ENCODE measurements around the gene MBTD1. TPM values are rescaled to one million over a fixed set of nuclear protein-coding genes. Genes with fewer than 3 reads are reported as not detected.

MBTD1 gene
- total RNA-seq, 2 donors from 2014 or later = 11.3 to 16.5 TPM

- Mint-ChIP-seq H3K36me3 (no peaks in the 10 kb centered on the region), H3K27ac (peak overlapping the region; percentile 39 to 85), H3K9me3 (no peaks in the 10 kb centered on the region)
- ATAC-seq (peak; percentile 29 to 70), DNase-seq (ENCODE audit: low spot score in 2 of 2) (no peak)
Observed at GRCh38 chr17:51147650-51148049, 112.2 kb downstream of the MBTD1 start.

DNA sequence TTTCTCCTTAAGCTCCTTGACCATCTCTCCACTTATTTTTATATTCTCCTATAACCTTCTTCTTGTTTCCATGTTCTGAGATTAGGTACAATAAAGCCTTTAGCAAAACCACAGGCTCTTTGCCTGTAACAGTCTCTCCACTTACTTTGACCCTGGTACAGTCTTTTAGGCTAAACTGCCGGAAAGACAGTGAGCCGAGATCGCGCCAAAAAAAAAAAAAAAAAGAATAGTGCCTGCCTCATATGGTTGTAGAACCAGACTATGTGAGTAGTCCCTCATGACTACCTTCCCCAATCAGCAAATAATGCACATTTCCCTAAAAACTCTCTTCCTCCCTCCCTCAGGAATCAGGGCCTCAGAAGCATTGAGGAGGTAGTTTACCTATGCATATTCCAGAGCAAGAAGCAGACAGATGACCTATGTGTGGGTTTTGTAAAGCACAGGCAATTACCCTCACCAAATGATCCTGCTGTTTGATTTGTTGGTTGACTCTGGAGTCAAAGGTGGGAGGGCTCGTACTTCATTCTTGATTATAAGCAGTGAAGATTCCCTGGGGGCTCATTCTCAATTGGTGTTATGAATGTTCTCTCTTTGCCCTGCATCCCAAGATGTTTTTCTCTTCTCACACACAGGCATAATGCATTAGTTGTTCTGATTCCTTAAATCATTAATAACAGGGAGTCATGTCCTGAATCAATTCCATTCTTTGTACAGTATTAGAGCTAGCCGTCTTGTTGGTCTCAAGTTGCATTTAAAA lies 115.4 kb downstream of the MBTD1 start:
- ATAC-seq = no peak
- H3K27ac Mint-ChIP-seq = no peak overlapping the region
- no peaks in the 10 kb centered on the region for H3K36me3 Mint-ChIP-seq

GRCh38 chr17:51142597-51142996 lies 117.3 kb downstream of the MBTD1 start:
- DNase-seq (ENCODE audit: low spot score in 2 of 2) (no peak), ATAC-seq (no peak)
- H3K9me3 Mint-ChIP-seq = no peaks in the 10 kb centered on the region
- H3K36me3 Mint-ChIP-seq = no peaks in the 10 kb centered on the region
- H3K27ac Mint-ChIP-seq = no peak overlapping the region

More for the DNA sequence above, 115.4 kb downstream of the MBTD1 start:
- no peak for DNase-seq (ENCODE audit: low spot score in 2 of 2)
- H3K9me3 Mint-ChIP-seq = no peaks in the 10 kb centered on the region

DNA sequence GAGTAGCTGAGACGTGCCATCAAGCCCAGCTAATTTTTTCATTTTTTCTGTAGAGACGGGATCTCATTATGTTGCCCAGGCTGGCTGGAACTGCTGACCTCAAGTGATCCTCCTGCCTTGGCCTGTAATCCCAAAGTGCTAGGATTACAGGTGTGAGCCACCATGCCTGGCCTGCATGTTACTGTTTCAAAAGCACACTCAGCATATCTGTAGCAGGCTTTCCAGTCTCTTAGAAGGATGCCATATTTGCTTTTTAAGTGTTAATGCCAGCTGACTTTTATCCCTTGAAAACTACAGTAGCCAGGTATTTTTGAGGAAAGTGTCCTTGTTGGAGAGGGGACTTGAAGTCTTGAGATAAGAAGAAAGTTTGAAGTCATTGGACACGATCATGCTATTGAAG lies 123.9 kb downstream of the MBTD1 start:
- Mint-ChIP-seq H3K9me3 (no peaks in the 10 kb centered on the region), H3K27ac (no peak overlapping the region), H3K36me3 (no peaks in the 10 kb centered on the region)
- DNase-seq (ENCODE audit: low spot score in 2 of 2) (no peak), ATAC-seq (no peak)

GRCh38 chr17:51133365-51133764 lies 126.5 kb downstream of the MBTD1 start:
- Mint-ChIP-seq H3K9me3 (no peaks in the 10 kb centered on the region), H3K36me3 (no peaks in the 10 kb centered on the region), H3K27ac (no peak overlapping the region)
- ATAC-seq (peak in 1 of 2 donors; percentile 16), DNase-seq (ENCODE audit: low spot score in 2 of 2) (no peak)

GRCh38 chr17:51132964-51133319 lies 126.9 kb downstream of the MBTD1 start:
- H3K9me3 Mint-ChIP-seq = no peaks in the 10 kb centered on the region
- H3K27ac Mint-ChIP-seq = no peak overlapping the region
- no peaks in the 10 kb centered on the region for H3K36me3 Mint-ChIP-seq
- DNase-seq (ENCODE audit: low spot score in 2 of 2) (no peak), ATAC-seq (peak; percentile 41 to 62)

- no peaks in the 10 kb centered on the region for H3K36me3 Mint-ChIP-seq
- peak; percentile 34 to 37 for ATAC-seq
- no peak for DNase-seq (ENCODE audit: low spot score in 2 of 2)
- peak overlapping the region in 1 of 2 donors; percentile 51 for H3K27ac Mint-ChIP-seq
- H3K9me3 Mint-ChIP-seq = no peaks in the 10 kb centered on the region
Observed at GRCh38 chr17:51128076-51128475, 131.8 kb downstream of the MBTD1 start.

Other genes with a start within 250 kb of the MBTD1 start
- 100 to 1,000 TPM in 1 of 2 donors, 10 to 100 TPM in 1; 54.7 to 115 TPM for gene SPAG9, start 139.2 kb downstream of the MBTD1 start, total RNA-seq
- gene NME1, start 106.5 kb downstream of the MBTD1 start, total RNA-seq = 100 to 1,000 TPM; 100 to 282 TPM
- gene NME2, start 93.6 kb downstream of the MBTD1 start, total RNA-seq = 100 to 1,000 TPM; 711 to 815 TPM
- gene UTP18, start 497 bp upstream of the MBTD1 start, total RNA-seq = 10 to 100 TPM; 44.1 to 56.3 TPM